Measurements from ENCODE around the gene GAS6. TPM values are rescaled to one million over a fixed set of nuclear protein-coding genes. Genes with fewer than 3 reads are reported as not detected.

Gene GAS6
- total and polyA plus RNA-seq, 2 donors (not counting 1 experiment from before 2014, with no cell fraction given): 227 to 301 TPM

- no peaks in the 10 kb centered on the region for H4K20me1 ChIP-seq (ENCODE audit: control insufficient read depth, extremely low read depth, insufficient read depth, low read length)
- H3K4me3 ChIP-seq (replicated peaks in 1 of 4; ENCODE audit: control extremely low read depth in 1 of 4, insufficient read depth in 1 of 4, low read depth in 3 of 4, low read length in 4 of 4): no peak overlapping the region
- H3K36me3 ChIP-seq (ENCODE audit: control insufficient read depth, insufficient read depth, low read length): peaks cover 1% of the 10 kb centered on the region
- no peaks in the 10 kb centered on the region for H3K79me2 ChIP-seq (ENCODE audit: control insufficient read depth, insufficient read depth, low read length)
- H3K4me1 ChIP-seq (ENCODE audit: control insufficient read depth, extremely low read depth, insufficient read depth, low read length): peaks cover 7% of the 10 kb centered on the region
- no peak overlapping the region for H3K9ac ChIP-seq (ENCODE audit: insufficient read depth, low read length)
- no peak overlapping the region for H3K27ac ChIP-seq (ENCODE audit: insufficient read depth, low read length)
- no peak for DNase-seq (ENCODE audit: low read depth in 2 of 2)
- H3K27me3 ChIP-seq (ENCODE audit: control insufficient read depth, insufficient read depth, low read length): no peaks in the 10 kb centered on the region
- TF ChIP-seq CTCF (conservative IDR thresholded peaks at IDR 0.05 in 1 of 2, IDR thresholded peaks at IDR 0.05 in 1 of 2; ENCODE audit: low read depth in 1 of 2, low read length in 2 of 2): no peak
- TF ChIP-seq EZH2 (IDR thresholded peaks at IDR 0.05; ENCODE audit: low read length, missing control alignments): no peak
- H3K4me2 ChIP-seq (ENCODE audit: extremely low read depth, insufficient read depth, low read length): no peak overlapping the region
- no peak overlapping the region for H2AFZ ChIP-seq (ENCODE audit: low read length)
- H3K9me3 ChIP-seq (ENCODE audit: control insufficient read depth, insufficient read depth, low read depth, low read length): no peaks in the 10 kb centered on the region
Measured at GRCh38 chr13:113890774-113891480, 27.1 kb upstream of the GAS6 start.

- H3K9ac ChIP-seq (ENCODE audit: insufficient read depth, low read length): no peak overlapping the region
- no peaks in the 10 kb centered on the region for H4K20me1 ChIP-seq (ENCODE audit: control insufficient read depth, extremely low read depth, insufficient read depth, low read length)
- no peaks in the 10 kb centered on the region for H3K9me3 ChIP-seq (ENCODE audit: control insufficient read depth, insufficient read depth, low read depth, low read length)
- TF ChIP-seq EZH2 (IDR thresholded peaks at IDR 0.05; ENCODE audit: low read length, missing control alignments): no peak
- TF ChIP-seq CTCF (conservative IDR thresholded peaks at IDR 0.05 in 1 of 2, IDR thresholded peaks at IDR 0.05 in 1 of 2; ENCODE audit: low read depth in 1 of 2, low read length in 2 of 2): no peak
- H3K4me2 ChIP-seq (ENCODE audit: extremely low read depth, insufficient read depth, low read length): no peak overlapping the region
- no peak overlapping the region for H3K27ac ChIP-seq (ENCODE audit: insufficient read depth, low read length)
- no peak for DNase-seq (ENCODE audit: low read depth in 2 of 2)
- H3K27me3 ChIP-seq (ENCODE audit: control insufficient read depth, insufficient read depth, low read length): no peaks in the 10 kb centered on the region
- no peak overlapping the region for H2AFZ ChIP-seq (ENCODE audit: low read length)
- no peak overlapping the region for H3K4me3 ChIP-seq (replicated peaks in 1 of 4; ENCODE audit: control extremely low read depth in 1 of 4, insufficient read depth in 1 of 4, low read depth in 3 of 4, low read length in 4 of 4)
- no peaks in the 10 kb centered on the region for H3K79me2 ChIP-seq (ENCODE audit: control insufficient read depth, insufficient read depth, low read length)
- no peaks in the 10 kb centered on the region for H3K36me3 ChIP-seq (ENCODE audit: control insufficient read depth, insufficient read depth, low read length)
- peaks cover 5% of the 10 kb centered on the region for H3K4me1 ChIP-seq (ENCODE audit: control insufficient read depth, extremely low read depth, insufficient read depth, low read length)
Measured at GRCh38 chr13:113889467-113889866, 25.6 kb upstream of the GAS6 start.

- no peak overlapping the region for H3K27ac ChIP-seq (ENCODE audit: insufficient read depth, low read length)
- no peaks in the 10 kb centered on the region for H4K20me1 ChIP-seq (ENCODE audit: control insufficient read depth, extremely low read depth, insufficient read depth, low read length)
- H3K9me3 ChIP-seq (ENCODE audit: control insufficient read depth, insufficient read depth, low read depth, low read length): no peaks in the 10 kb centered on the region
- no peaks in the 10 kb centered on the region for H3K27me3 ChIP-seq (ENCODE audit: control insufficient read depth, insufficient read depth, low read length)
- H3K4me2 ChIP-seq (ENCODE audit: extremely low read depth, insufficient read depth, low read length): no peak overlapping the region
- no peak overlapping the region for H3K9ac ChIP-seq (ENCODE audit: insufficient read depth, low read length)
- H3K4me3 ChIP-seq (replicated peaks in 1 of 4; ENCODE audit: control extremely low read depth in 1 of 4, insufficient read depth in 1 of 4, low read depth in 3 of 4, low read length in 4 of 4): no peak overlapping the region
- TF ChIP-seq EZH2 (IDR thresholded peaks at IDR 0.05; ENCODE audit: low read length, missing control alignments) (no peak), CTCF (conservative IDR thresholded peaks at IDR 0.05 in 1 of 2, IDR thresholded peaks at IDR 0.05 in 1 of 2; ENCODE audit: low read depth in 1 of 2, low read length in 2 of 2) (no peak)
- DNase-seq (ENCODE audit: low read depth in 2 of 2): peak in 1 of 2 donors; percentile 31
- no peaks in the 10 kb centered on the region for H3K36me3 ChIP-seq (ENCODE audit: control insufficient read depth, insufficient read depth, low read length)
- H2AFZ ChIP-seq (ENCODE audit: low read length): no peak overlapping the region
- H3K4me1 ChIP-seq (ENCODE audit: control insufficient read depth, extremely low read depth, insufficient read depth, low read length): peaks cover 5% of the 10 kb centered on the region
- H3K79me2 ChIP-seq (ENCODE audit: control insufficient read depth, insufficient read depth, low read length): no peaks in the 10 kb centered on the region
Measured at GRCh38 chr13:113888701-113889330, 24.9 kb upstream of the GAS6 start.
